CD14-positive monocyte (primary cell): Measurements from ENCODE around the gene HPS1. TPM values are rescaled to one million over a fixed set of nuclear protein-coding genes. Genes with fewer than 3 reads are reported as not detected.

Source experiments
- DNase-seq, 3 donors: peaks; one replicate each; pipeline ENCODE4 v3.0.0-alpha.2; 2011 to 2022
- H2AFZ ChIP-seq: 2 replicates; pipeline ENCODE4 v1.6.0; 2012; ENCODE audit warnings: mild to moderate bottlenecking, low read depth, low read length, inconsistent platforms; ENCODE audit not compliant: insufficient read depth, poor library complexity, severe bottlenecking
- H3K27ac ChIP-seq, 2 donors: 1 replicate in 1 of 2; 2 replicates in 1 of 2; pipeline ENCODE4 v1.5.1; 2012 to 2013; ENCODE audit warnings: low read length in 2 of 2, control low read depth in 1 of 2, inconsistent platforms in 1 of 2, low read depth in 1 of 2, mild to moderate bottlenecking in 1 of 2
- H3K27me3 ChIP-seq, 2 donors: one replicate each; pipeline versions ENCODE4 v1.6.0 to v1.6.1; 2011 to 2013; ENCODE audit warnings: low read length in 2 of 2; ENCODE audit not compliant: control insufficient read depth in 2 of 2, insufficient read depth in 2 of 2
- H3K36me3 ChIP-seq, 2 donors: replicated peaks in 1 of 2; 1 replicate in 1 of 2; 2 replicates in 1 of 2; pipeline versions ENCODE4 v1.5.1 to v1.6.1; 2012 to 2013; ENCODE audit warnings: low read length in 2 of 2, control low read depth in 1 of 2, inconsistent platforms in 1 of 2, mild to moderate bottlenecking in 1 of 2; ENCODE audit not compliant: insufficient read depth in 2 of 2, control insufficient read depth in 1 of 2
- H3K4me1 ChIP-seq, 2 donors: 1 replicate in 1 of 2; 2 replicates in 1 of 2; pipeline versions ENCODE4 v1.5.1 to v1.6.1; 2012 to 2013; ENCODE audit warnings: low read length in 2 of 2, control low read depth in 1 of 2, inconsistent platforms in 1 of 2, mild to moderate bottlenecking in 1 of 2, moderate library complexity in 1 of 2; ENCODE audit not compliant: insufficient read depth in 2 of 2, control insufficient read depth in 1 of 2
- H3K4me2 ChIP-seq: replicated peaks from 2 replicates; pipeline ENCODE3; 2012; ENCODE audit warnings: low read length, moderate library complexity, mild to moderate bottlenecking; ENCODE audit not compliant: poor library complexity, severe bottlenecking; ENCODE audit errors: extremely low read depth
- H3K4me3 ChIP-seq, 3 experiments: fragments of 200-600 bp in 1 of 3; sonication (generic) in 1 of 3; replicated peaks in 1 of 3; 1 replicate in 2 of 3; 2 replicates in 1 of 3; pipeline ENCODE4 v1.5.1; 2011 to 2013; ENCODE audit warnings: low read length in 3 of 3, mild to moderate bottlenecking in 3 of 3, control low read depth in 2 of 3, low read depth in 2 of 3, inconsistent platforms in 1 of 3, moderate library complexity in 1 of 3
- H3K79me2 ChIP-seq: 2 replicates; pipeline ENCODE4 v1.6.0; 2012; ENCODE audit warnings: mild to moderate bottlenecking, control low read depth, inconsistent platforms, low read length, moderate library complexity; ENCODE audit not compliant: insufficient read depth
- H3K9ac ChIP-seq: 2 replicates; pipeline ENCODE4 v1.6.0; 2017; ENCODE audit warnings: low read length, mild to moderate bottlenecking; ENCODE audit not compliant: insufficient read depth, poor library complexity, severe bottlenecking
- H3K9me3 ChIP-seq, 2 donors: replicated peaks in 1 of 2; 1 replicate in 1 of 2; 2 replicates in 1 of 2; pipeline versions ENCODE4 v1.5.1 to v1.6.1; 2012 to 2013; ENCODE audit warnings: low read length in 2 of 2, control low read depth in 1 of 2; ENCODE audit not compliant: control insufficient read depth in 1 of 2, insufficient read depth in 1 of 2
- H4K20me1 ChIP-seq: 2 replicates; pipeline ENCODE4 v1.6.0; 2012; ENCODE audit warnings: mild to moderate bottlenecking, low read length, control low read depth, moderate library complexity; ENCODE audit not compliant: insufficient read depth
- H3K27ac Mint-ChIP-seq, 7 donors: one replicate each; pipeline ENCODE4 v1.8.0; 2020; ENCODE audit warnings: mild to moderate bottlenecking in 7 of 7, mixed read lengths in 7 of 7, moderate library complexity in 6 of 7, inconsistent platforms in 2 of 7
- H3K27me3 Mint-ChIP-seq, 3 donors: one replicate each; pipeline ENCODE4 v1.8.0; 2021 to 2022; ENCODE audit warnings: low read depth in 3 of 3, mild to moderate bottlenecking in 3 of 3, mixed read lengths in 3 of 3, moderate library complexity in 3 of 3, inconsistent platforms in 1 of 3
- H3K36me3 Mint-ChIP-seq, 2 donors: one replicate each; pipeline ENCODE4 v1.8.0; 2020; ENCODE audit warnings: mixed read lengths in 2 of 2, inconsistent platforms in 1 of 2, mild to moderate bottlenecking in 1 of 2
- H3K4me1 Mint-ChIP-seq: one replicate; pipeline ENCODE4 v1.8.0; 2020; ENCODE audit warnings: mild to moderate bottlenecking, mixed read lengths
- H3K4me3 Mint-ChIP-seq, 2 donors: one replicate each; pipeline ENCODE4 v1.8.0; 2020; ENCODE audit warnings: mild to moderate bottlenecking in 2 of 2, mixed read lengths in 2 of 2, moderate library complexity in 1 of 2
- H3K9me3 Mint-ChIP-seq, 7 donors: one replicate each; pipeline ENCODE4 v1.8.0; 2020 to 2022; ENCODE audit warnings: mixed read lengths in 7 of 7, mild to moderate bottlenecking in 6 of 7, moderate library complexity in 6 of 7, inconsistent platforms in 2 of 7
- CTCF ChIP-seq: fragments of 200-600 bp; IDR thresholded peaks from one replicate; pipeline ENCODE4 v1.8.0; 2022; ENCODE audit warnings: antibody characterized with exemption, mild to moderate bottlenecking
- WGBS: methylation state at CpG from one replicate; pipeline ENCODE4 v1.1.5; 2013; ENCODE audit warnings: missing lambda C conversion rate; ENCODE audit not compliant: insufficient coverage; 5-methylcytosine and 5-hydroxymethylcytosine counted together
- intact Hi-C, 2 donors: fragments of 100-400 bp; cut with micrococcal nuclease; formaldehyde crosslinking; loops; one replicate each; pipeline versions ENCODE4 v1.15.0 to v1.15.1; 2023
- polyA plus RNA-seq, 3 donors: library from polyadenylated mRNA; depleted of rRNA in 1 of 3; unstranded in 2 of 3; stranded (reverse) in 1 of 3; fragments of 300-500 nt in 2 of 3; fragments of >200 nt in 1 of 3; fragmentation: Illumina TruSeq in 2 of 3; gene quantifications; 1 replicate in 2 of 3; 2 replicates in 1 of 3; pipeline ENCODE4 v1.2.3, GENCODE V29; 2012 to 2021

HPS1 gene
- polyA plus RNA-seq, 3 donors = 73.0 to 135 (median 85.2) TPM

DNA sequence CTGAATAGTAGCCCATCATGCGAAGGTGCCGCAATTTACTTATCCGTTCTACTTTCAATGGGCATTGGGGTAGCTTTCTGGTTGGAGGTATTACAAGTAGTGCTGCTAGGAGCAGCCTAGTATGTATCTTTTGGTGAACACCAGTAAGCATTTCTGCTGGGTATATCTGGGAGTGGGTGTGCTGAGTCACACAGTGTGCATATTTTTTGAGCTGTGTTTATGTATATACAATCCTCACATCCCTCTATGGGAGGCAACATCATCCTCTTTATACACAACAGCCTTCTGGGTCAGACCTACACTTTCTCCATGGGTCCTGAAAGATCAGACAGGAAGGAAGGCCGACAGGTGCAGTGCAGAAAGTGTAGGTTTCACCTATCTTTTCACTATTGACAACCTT, 68.0 kb downstream of the HPS1 start:
- no peak overlapping the region for H3K27ac Mint-ChIP-seq
- Histone ChIP-seq H3K9me3 (peaks cover 0 to 5% of the 10 kb centered on the region in 2 donors), H3K4me1 (no peaks in the 10 kb centered on the region), H3K4me2 (no peak overlapping the region), H3K36me3 (no peaks in the 10 kb centered on the region), H3K4me3 (no peak overlapping the region), H2AFZ (no peak overlapping the region), H3K9ac (no peak overlapping the region), H3K27me3 (no peaks in the 10 kb centered on the region), H4K20me1 (no peaks in the 10 kb centered on the region), H3K79me2 (no peaks in the 10 kb centered on the region), H3K27ac (no peak overlapping the region)
- H3K9me3 Mint-ChIP-seq = peaks cover 0 to 9% (median 3%) of the 10 kb centered on the region in 7 donors
- peaks cover 1 to 12% (median 10%) of the 10 kb centered on the region in 3 donors for H3K27me3 Mint-ChIP-seq
- H3K4me1 Mint-ChIP-seq = peaks cover 2% of the 10 kb centered on the region
- 100% methylated on average over 2 of the region's 4 CpGs for WGBS
- intact Hi-C loops = no loop called here
- peaks cover 0 to 4% of the 10 kb centered on the region in 2 donors for H3K36me3 Mint-ChIP-seq
- TF ChIP-seq CTCF = no peak
- H3K4me3 Mint-ChIP-seq = no peak overlapping the region
- DNase-seq = no peak

DNA sequence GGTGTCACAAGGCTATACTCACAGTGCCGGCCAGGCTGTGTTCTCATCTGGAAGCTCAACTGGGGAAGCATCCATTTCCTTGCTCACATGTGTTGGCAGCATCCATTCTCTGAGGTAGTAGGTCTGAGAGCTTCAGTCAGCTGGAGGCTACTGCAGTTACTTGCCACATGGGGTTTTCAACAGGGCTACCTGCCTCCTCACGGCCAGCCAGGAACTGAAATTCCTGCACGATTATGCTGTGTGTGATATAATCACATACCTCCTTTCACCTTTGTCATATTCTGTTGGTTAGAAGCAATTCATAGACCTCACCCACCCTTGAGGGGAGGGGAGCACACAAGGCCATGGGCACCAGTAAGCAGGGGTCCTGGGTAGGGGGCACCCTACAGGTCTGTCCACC, 69.2 kb downstream of the HPS1 start:
- no peaks in the 10 kb centered on the region for H3K36me3 ChIP-seq
- WGBS = 100% methylated on average over 1 of the region's 3 CpGs
- H3K4me2 ChIP-seq = no peak overlapping the region
- peaks cover 0 to 5% of the 10 kb centered on the region in 2 donors for H3K9me3 ChIP-seq
- no peak overlapping the region for H2AFZ ChIP-seq
- no peak for TF ChIP-seq CTCF
- H4K20me1 ChIP-seq = no peaks in the 10 kb centered on the region
- no peak overlapping the region for H3K9ac ChIP-seq
- Mint-ChIP-seq H3K4me1 (peaks cover 6% of the 10 kb centered on the region), H3K27me3 (peaks cover 1 to 12% (median 10%) of the 10 kb centered on the region in 3 donors), H3K27ac (peak overlapping the region in 1 of 7 donors; percentile 64), H3K36me3 (no peaks in the 10 kb centered on the region), H3K4me3 (no peak overlapping the region), H3K9me3 (peaks cover 0 to 9% (median 3%) of the 10 kb centered on the region in 7 donors)
- H3K27ac ChIP-seq = no peak overlapping the region
- no peaks in the 10 kb centered on the region for H3K27me3 ChIP-seq
- H3K4me1 ChIP-seq = no peaks in the 10 kb centered on the region
- intact Hi-C loops = no loop called here
- H3K79me2 ChIP-seq = no peaks in the 10 kb centered on the region
- DNase-seq = no peak
- no peak overlapping the region for H3K4me3 ChIP-seq
